Measurements from ENCODE around the gene RIT1. TPM values are rescaled to one million over a fixed set of nuclear protein-coding genes. Genes with fewer than 3 reads are reported as not detected.
A peak's percentile ranks its signal among the peaks of the same experiment; 100 is the strongest.

RIT1 gene
- total and polyA plus RNA-seq, 4 donors, result 15.8 to 58.2 (median 42.5) TPM

- Histone ChIP-seq H3K4me1 (ENCODE audit: control insufficient read depth in 5 of 5, insufficient read depth in 5 of 5, low read length in 5 of 5) (peaks cover 0 to 10% (median 1%) of the 10 kb centered on the region in 5 donors), H3K9ac (ENCODE audit: insufficient read depth in 1 of 2, low read length in 2 of 2) (peak overlapping the region; percentile 59 to 94), H3K4me3 (peak overlapping the region; percentile 60), H3K36me3 (ENCODE audit: control insufficient read depth in 4 of 4, insufficient read depth in 4 of 4, low read length in 4 of 4) (peaks cover 18 to 30% (median 24%) of the 10 kb centered on the region in 4 donors), H3K9me3 (ENCODE audit: control insufficient read depth in 4 of 4, insufficient read depth in 3 of 4, low read length in 3 of 4) (no peaks in the 10 kb centered on the region), H3K27me3 (ENCODE audit: control insufficient read depth in 3 of 3, insufficient read depth in 3 of 3, low read length in 2 of 3) (no peaks in the 10 kb centered on the region), H3K27ac (ENCODE audit: low read depth in 1 of 2, low read length in 1 of 2) (peak overlapping the region; percentile 84 to 89)
- no peak for TF ChIP-seq CTCF (IDR thresholded peaks at IDR 0.05; ENCODE audit: control extremely low read depth, extremely low read depth)
- WGBS, 2 donors, result 3% methylated on average over 11 of the region's 11 CpGs
- peak; percentile 37 to 55 (median 54) for DNase-seq
- ATAC-seq (ENCODE audit: insufficient read depth, low FRiP score), result no peak
These were observed 478 bp downstream of the RIT1 start for GRCh38 chr1:155910621-155911121.

GRCh38 chr1:155909894-155910293 is 1.3 kb downstream of the RIT1 start:
- DNase-seq (peak in 2 of 3 donors; percentile 15 to 34), ATAC-seq (ENCODE audit: insufficient read depth, low FRiP score) (peak; percentile 44)
- Histone ChIP-seq H3K4me3 (no peak overlapping the region), H3K4me1 (ENCODE audit: control insufficient read depth in 5 of 5, insufficient read depth in 5 of 5, low read length in 5 of 5) (peaks cover 0 to 10% (median 1%) of the 10 kb centered on the region in 5 donors), H3K9ac (ENCODE audit: insufficient read depth in 1 of 2, low read length in 2 of 2) (peak overlapping the region in 1 of 2 donors; percentile 94), H3K27me3 (ENCODE audit: control insufficient read depth in 3 of 3, insufficient read depth in 3 of 3, low read length in 2 of 3) (no peaks in the 10 kb centered on the region), H3K27ac (ENCODE audit: low read depth in 1 of 2, low read length in 1 of 2) (peak overlapping the region in 1 of 2 donors; percentile 69), H3K9me3 (ENCODE audit: control insufficient read depth in 4 of 4, insufficient read depth in 3 of 4, low read length in 3 of 4) (no peaks in the 10 kb centered on the region), H3K36me3 (ENCODE audit: control insufficient read depth in 4 of 4, insufficient read depth in 4 of 4, low read length in 4 of 4) (peaks cover 22 to 25% (median 25%) of the 10 kb centered on the region in 4 donors)
- WGBS, 2 donors, result 33 to 44% methylated on average over 4 of the region's 4 CpGs
- no peak for TF ChIP-seq CTCF (IDR thresholded peaks at IDR 0.05; ENCODE audit: control extremely low read depth, extremely low read depth)

GRCh38 chr1:155904261-155904660 is 6.9 kb downstream of the RIT1 start:
- no peak for DNase-seq
- Histone ChIP-seq H3K4me1 (ENCODE audit: control insufficient read depth in 5 of 5, insufficient read depth in 5 of 5, low read length in 5 of 5) (no peaks in the 10 kb centered on the region), H3K9me3 (ENCODE audit: control insufficient read depth in 4 of 4, insufficient read depth in 3 of 4, low read length in 3 of 4) (no peaks in the 10 kb centered on the region), H3K27ac (ENCODE audit: low read depth in 1 of 2, low read length in 1 of 2) (no peak overlapping the region), H3K4me3 (no peak overlapping the region), H3K27me3 (ENCODE audit: control insufficient read depth in 3 of 3, insufficient read depth in 3 of 3, low read length in 2 of 3) (no peaks in the 10 kb centered on the region), H3K9ac (ENCODE audit: insufficient read depth in 1 of 2, low read length in 2 of 2) (no peak overlapping the region), H3K36me3 (ENCODE audit: control insufficient read depth in 4 of 4, insufficient read depth in 4 of 4, low read length in 4 of 4) (peaks cover 34 to 41% (median 39%) of the 10 kb centered on the region in 4 donors)
- WGBS, 2 donors, result 95 to 98% methylated on average over 12 of the region's 12 CpGs
- no peak for ATAC-seq (ENCODE audit: insufficient read depth, low FRiP score)
- no peak for TF ChIP-seq CTCF (IDR thresholded peaks at IDR 0.05; ENCODE audit: control extremely low read depth, extremely low read depth)

- DNase-seq, result no peak
- no peak for TF ChIP-seq CTCF (IDR thresholded peaks at IDR 0.05; ENCODE audit: control extremely low read depth, extremely low read depth)
- H3K36me3 ChIP-seq (ENCODE audit: control insufficient read depth in 4 of 4, insufficient read depth in 4 of 4, low read length in 4 of 4), result peaks cover 36 to 39% (median 38%) of the 10 kb centered on the region in 4 donors
- H3K27ac ChIP-seq (ENCODE audit: low read depth in 1 of 2, low read length in 1 of 2), result no peak overlapping the region
- H3K4me3 ChIP-seq, result no peak overlapping the region
- 92% methylated on average over 4 of the region's 4 CpGs for WGBS, 2 donors
- no peaks in the 10 kb centered on the region for H3K4me1 ChIP-seq (ENCODE audit: control insufficient read depth in 5 of 5, insufficient read depth in 5 of 5, low read length in 5 of 5)
- no peak overlapping the region for H3K9ac ChIP-seq (ENCODE audit: insufficient read depth in 1 of 2, low read length in 2 of 2)
- no peaks in the 10 kb centered on the region for H3K9me3 ChIP-seq (ENCODE audit: control insufficient read depth in 4 of 4, insufficient read depth in 3 of 4, low read length in 3 of 4)
- no peaks in the 10 kb centered on the region for H3K27me3 ChIP-seq (ENCODE audit: control insufficient read depth in 3 of 3, insufficient read depth in 3 of 3, low read length in 2 of 3)
- no peak for ATAC-seq (ENCODE audit: insufficient read depth, low FRiP score)
These were observed 11.0 kb downstream of the RIT1 start for GRCh38 chr1:155900161-155900560.

Data from lung (tissue), 12 donors.